ENCODE measurements around the gene DLL1. TPM values are rescaled to one million over a fixed set of nuclear protein-coding genes. Genes with fewer than 3 reads are reported as not detected.
A peak's percentile ranks its signal among the peaks of the same experiment; 100 is the strongest.

Gene DLL1

DNA sequence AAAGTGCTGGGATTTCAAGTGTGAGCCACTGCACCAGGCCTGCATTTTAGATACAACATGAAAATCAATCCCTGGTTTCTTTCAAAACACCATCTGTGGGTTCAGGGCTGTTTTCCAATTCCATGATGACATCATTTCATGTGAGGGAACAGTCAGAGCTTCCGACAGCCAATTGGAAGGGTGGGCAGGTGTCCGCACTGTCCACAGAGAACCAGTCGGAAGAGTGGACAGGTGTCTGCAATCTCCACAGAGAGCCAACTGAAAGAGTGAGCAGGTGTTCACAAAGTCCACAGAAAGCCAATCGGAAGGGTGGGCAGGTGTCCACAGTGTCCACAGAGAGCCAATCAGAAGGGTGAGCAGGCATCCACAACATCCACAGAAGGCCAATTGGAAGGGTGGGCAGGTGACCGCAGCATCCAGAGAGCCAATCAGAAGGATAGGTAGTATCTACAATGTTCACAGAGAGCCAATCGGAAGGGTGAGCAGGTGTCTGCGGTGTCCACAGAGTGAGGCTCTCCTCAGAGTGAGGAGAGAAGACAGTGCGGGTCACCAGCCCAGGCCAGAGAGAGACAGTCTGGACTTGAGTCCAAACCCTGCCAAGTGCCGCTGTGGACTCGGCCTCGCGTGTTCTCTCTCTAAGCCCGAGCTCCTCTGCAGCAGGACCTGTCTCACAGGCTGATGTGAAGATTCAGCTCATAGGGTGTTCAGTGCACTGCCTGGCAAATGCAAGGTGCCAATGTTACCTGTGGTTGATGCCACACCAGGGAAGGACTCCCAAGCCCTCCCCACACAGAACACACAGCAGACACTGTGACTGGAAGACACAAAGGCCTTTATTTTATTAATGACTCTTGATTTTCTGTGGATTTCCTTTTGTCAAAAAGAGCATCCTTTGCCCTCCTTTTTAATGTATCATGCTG, 57.3 kb downstream of the DLL1 start:
- peaks cover 35 to 39% of the 10 kb centered on the region in 2 donors for H3K4me1 ChIP-seq (ENCODE audit: control insufficient read depth in 2 of 2, insufficient read depth in 1 of 2, low read depth in 1 of 2, low read length in 2 of 2)
- peak overlapping the region; percentile 8 for H3K18ac ChIP-seq (ENCODE audit: low read length)
- H2BK12ac ChIP-seq (ENCODE audit: low read length), result peak overlapping the region; percentile 25
- no CpG with 5 or more reads among the region's 13 CpGs for WGBS, 2 donors (ENCODE audit: extremely low coverage in 2 of 2, insufficient read length in 2 of 2, insufficient replicate concordance in 1 of 2)
- peaks cover 0 to 2% of the 10 kb centered on the region in 2 donors for H3K36me3 ChIP-seq (replicated peaks in 1 of 2; ENCODE audit: control insufficient read depth in 2 of 2, insufficient read depth in 2 of 2, low read length in 2 of 2)
- H3K4ac ChIP-seq (ENCODE audit: low read length), result peak overlapping the region; percentile 24
- H3K23ac ChIP-seq (ENCODE audit: low read depth, low read length, poor library complexity), result no peak overlapping the region
- no peak overlapping the region for H2AFZ ChIP-seq (ENCODE audit: low read length)
- no peak overlapping the region for H2BK5ac ChIP-seq (ENCODE audit: low read length)
- no peak overlapping the region for H4K8ac ChIP-seq (ENCODE audit: low read depth, low read length)
- H3K4me3 ChIP-seq (ENCODE audit: low read length in 2 of 2), result no peak overlapping the region
- no peak overlapping the region for H2BK120ac ChIP-seq (ENCODE audit: low read depth, low read length)
- H4K91ac ChIP-seq (ENCODE audit: low read depth, low read length, poor library complexity), result peak overlapping the region; percentile 59
- H3K79me1 ChIP-seq (ENCODE audit: low read depth, low read length), result no peaks in the 10 kb centered on the region
- H3K27ac ChIP-seq (replicated peaks; ENCODE audit: low read length), result peak overlapping the region; percentile 88
- peak overlapping the region; percentile 7 for H2BK15ac ChIP-seq (ENCODE audit: low read length)
- H3K9me3 ChIP-seq (replicated peaks in 1 of 2; ENCODE audit: control insufficient read depth in 2 of 2, insufficient read depth in 1 of 2, low read depth in 1 of 2, low read length in 2 of 2), result no peaks in the 10 kb centered on the region
- H3K27me3 ChIP-seq (ENCODE audit: control insufficient read depth in 3 of 3, insufficient read depth in 3 of 3, low read depth in 1 of 3, low read length in 3 of 3), result peaks cover 0 to 4% (median 0%) of the 10 kb centered on the region in 3 experiments
- no peak overlapping the region for H3K9ac ChIP-seq (ENCODE audit: low read depth, low read length, poor library complexity)
- no peak overlapping the region for H3K4me2 ChIP-seq (ENCODE audit: insufficient read depth, low read length, poor library complexity, severe bottlenecking)
- DNase-seq (ENCODE audit: low spot score), result no peak
- H2AK5ac ChIP-seq (ENCODE audit: low read depth, low read length), result peak overlapping the region; percentile 5
- H3K14ac ChIP-seq (ENCODE audit: low read length), result peak overlapping the region; percentile 49

Small RNAs within 50 kb of the gene (small RNA-seq; reads per million reads assigned to genes)
- gene MIR4644 (ENCODE audit: insufficient read depth), result not detected
